22Rv1 (cell line): ENCODE results near the gene FXYD2.

Experiments used
- CTCF ChIP-seq: fragments of 450-650 bp; IDR thresholded peaks from 2 replicates; pipeline ENCODE4 v1.5.1; 2017; ENCODE audit warnings: mild to moderate bottlenecking
- ZFX ChIP-seq: fragments of 450-650 bp; IDR thresholded peaks from 2 replicates; pipeline ENCODE4 v1.6.1; 2017; ENCODE audit warnings: antibody characterized with exemption, borderline replicate concordance

- no peak for TF ChIP-seq CTCF
- no peak for TF ChIP-seq ZFX
Observed at GRCh38 chr11:117855912-117856651, 31.5 kb upstream of the FXYD2 start.
